Adipocyte (in vitro differentiated cells): ENCODE measurements around the gene RNF167.

Source experiments
- DNase-seq: peaks from one replicate; pipeline ENCODE4 v3.0.0-alpha.2; 2015; ENCODE audit warnings: low read depth
- H3K27me3 ChIP-seq: replicated peaks from 2 replicates; pipeline ENCODE4 v1.7.0; 2013; ENCODE audit warnings: mild to moderate bottlenecking, low read length, moderate library complexity; ENCODE audit not compliant: control insufficient read depth, insufficient read depth
- H3K36me3 ChIP-seq: 2 replicates; pipeline ENCODE4 v1.7.0; 2013; ENCODE audit warnings: low read length, mild to moderate bottlenecking, moderate library complexity; ENCODE audit not compliant: control insufficient read depth, insufficient read depth, severe bottlenecking
- H3K4me1 ChIP-seq: 2 replicates; pipeline ENCODE4 v1.7.0; 2013; ENCODE audit warnings: mild to moderate bottlenecking, low read length, moderate library complexity; ENCODE audit not compliant: control insufficient read depth, insufficient read depth
- H3K4me3 ChIP-seq: 2 replicates; pipeline ENCODE4 v1.7.0; 2013; ENCODE audit warnings: mild to moderate bottlenecking, low read length, moderate library complexity
- H3K9ac ChIP-seq: 2 replicates; pipeline ENCODE4 v1.7.0; 2013; ENCODE audit warnings: mild to moderate bottlenecking, low read length, moderate library complexity
- H3K9me3 ChIP-seq: 2 replicates; pipeline ENCODE4 v1.7.0; 2013; ENCODE audit warnings: mild to moderate bottlenecking, low read length, moderate library complexity; ENCODE audit not compliant: control insufficient read depth

The RNF167 gene

GRCh38 chr17:4939796-4940554 is at the start of gene RNF167, which contains the start of gene SLC25A11:
TSS of gene RNF167 (plus strand) at chr17:4940268. CDS start at chr17:4940910, 642 bp downstream.
TSS of gene SLC25A11 (minus strand) at chr17:4940046. CDS start at chr17:4939910, 136 bp downstream.
- no peaks in the 10 kb centered on the region for H3K9me3 ChIP-seq
- no peaks in the 10 kb centered on the region for H3K27me3 ChIP-seq
- H3K4me1 ChIP-seq, result peaks cover 41% of the 10 kb centered on the region
- peak within 1 kb of the TSS; percentile 99 for H3K9ac ChIP-seq
- H3K4me3 ChIP-seq, result peak within 1 kb of the TSS; percentile 97
- peak; percentile 100 for DNase-seq
- H3K36me3 ChIP-seq, result peaks cover 55% of the 10 kb centered on the region

GRCh38 chr17:4891411-4892410 is 48.4 kb upstream of the RNF167 start:
- no peaks in the 10 kb centered on the region for H3K4me1 ChIP-seq
- no peak overlapping the region for H3K9ac ChIP-seq
- no peaks in the 10 kb centered on the region for H3K9me3 ChIP-seq
- peaks cover 81% of the 10 kb centered on the region for H3K36me3 ChIP-seq
- no peak for DNase-seq
- H3K27me3 ChIP-seq, result no peaks in the 10 kb centered on the region
- no peak overlapping the region for H3K4me3 ChIP-seq

GRCh38 chr17:4892499-4893221 is 47.4 kb upstream of the RNF167 start:
- DNase-seq, result no peak

GRCh38 chr17:4893272-4893671 is 46.8 kb upstream of the RNF167 start:
- H3K36me3 ChIP-seq, result peaks cover 68% of the 10 kb centered on the region
- H3K9ac ChIP-seq, result no peak overlapping the region
- H3K4me3 ChIP-seq, result no peak overlapping the region
- H3K27me3 ChIP-seq, result no peaks in the 10 kb centered on the region
- H3K4me1 ChIP-seq, result no peaks in the 10 kb centered on the region
- no peak for DNase-seq
- no peaks in the 10 kb centered on the region for H3K9me3 ChIP-seq

More at GRCh38 chr17:4892499-4893221, 47.4 kb upstream of the RNF167 start:
- H3K27me3 ChIP-seq, result no peaks in the 10 kb centered on the region
- no peak overlapping the region for H3K9ac ChIP-seq
- peaks cover 72% of the 10 kb centered on the region for H3K36me3 ChIP-seq
- no peaks in the 10 kb centered on the region for H3K4me1 ChIP-seq
- H3K4me3 ChIP-seq, result no peak overlapping the region
- no peaks in the 10 kb centered on the region for H3K9me3 ChIP-seq

- no peak for DNase-seq
- H3K36me3 ChIP-seq, result peaks cover 65% of the 10 kb centered on the region
Observed at GRCh38 chr17:4893721-4894560, 46.1 kb upstream of the RNF167 start.

GRCh38 chr17:4895121-4895520 is 44.9 kb upstream of the RNF167 start:
- Histone ChIP-seq H3K4me3 (no peak overlapping the region), H3K36me3 (peaks cover 64% of the 10 kb centered on the region), H3K4me1 (peaks cover 6% of the 10 kb centered on the region), H3K9me3 (no peaks in the 10 kb centered on the region), H3K9ac (no peak overlapping the region), H3K27me3 (no peaks in the 10 kb centered on the region)
- no peak for DNase-seq

More at GRCh38 chr17:4893721-4894560, 46.1 kb upstream of the RNF167 start:
- H3K4me1 ChIP-seq, result no peaks in the 10 kb centered on the region
- H3K27me3 ChIP-seq, result no peaks in the 10 kb centered on the region
- H3K9ac ChIP-seq, result no peak overlapping the region
- no peaks in the 10 kb centered on the region for H3K9me3 ChIP-seq
- H3K4me3 ChIP-seq, result no peak overlapping the region

GRCh38 chr17:4895657-4896331 is 44.3 kb upstream of the RNF167 start:
- peaks cover 57% of the 10 kb centered on the region for H3K36me3 ChIP-seq
- no peaks in the 10 kb centered on the region for H3K27me3 ChIP-seq
- no peak overlapping the region for H3K9ac ChIP-seq
- H3K4me1 ChIP-seq, result peaks cover 6% of the 10 kb centered on the region
- no peaks in the 10 kb centered on the region for H3K9me3 ChIP-seq
- H3K4me3 ChIP-seq, result no peak overlapping the region
- no peak for DNase-seq

GRCh38 chr17:4896332-4897197 is 43.5 kb upstream of the RNF167 start:
- peaks cover 50% of the 10 kb centered on the region for H3K36me3 ChIP-seq

GRCh38 chr17:4897198-4897687 is 42.8 kb upstream of the RNF167 start:
- no peak for DNase-seq
- Histone ChIP-seq H3K36me3 (peaks cover 45% of the 10 kb centered on the region), H3K4me3 (no peak overlapping the region), H3K4me1 (peaks cover 6% of the 10 kb centered on the region), H3K27me3 (no peaks in the 10 kb centered on the region), H3K9ac (no peak overlapping the region), H3K9me3 (no peaks in the 10 kb centered on the region)

More at GRCh38 chr17:4896332-4897197, 43.5 kb upstream of the RNF167 start:
- H3K4me3 ChIP-seq, result no peak overlapping the region
- no peak overlapping the region for H3K9ac ChIP-seq
- H3K4me1 ChIP-seq, result peaks cover 6% of the 10 kb centered on the region
- no peaks in the 10 kb centered on the region for H3K27me3 ChIP-seq
- no peaks in the 10 kb centered on the region for H3K9me3 ChIP-seq
- no peak for DNase-seq
